Caco-2 (cell line): ENCODE data around the gene GSTK1. TPM values are rescaled to one million over a fixed set of nuclear protein-coding genes. Genes with fewer than 3 reads are reported as not detected.

Experiments used
- BruUV-seq: library from RNA; stranded (reverse); fragments of 400-500 nt; replicated peaks from 2 replicates; lab custom pipeline; 2021; lab: Mats Ljungman, UMichigan
- CTCF ChIA-PET: fragments of 300-600 bp; sonication (Branson Sonifier 250); formaldehyde crosslinking; loops from one replicate; lab custom pipeline; 2022; ENCODE audit warnings: antibody characterized with exemption; lab: Charles Lee
- POLR2A ChIA-PET: fragments of 300-600 bp; sonication (Branson Sonifier 250); formaldehyde crosslinking; loops from one replicate; lab custom pipeline; 2022; ENCODE audit warnings: antibody characterized with exemption; lab: Charles Lee
- DNase-seq, 2 experiments: peaks; one replicate each; pipeline versions ENCODE4 v3.0.0 to v3.0.0-alpha.2; 2020 to 2022
- H3K27me3 ChIP-seq: replicated peaks from 2 replicates; pipeline ENCODE4 v1.6.0; 2011; ENCODE audit warnings: low read length; ENCODE audit not compliant: control insufficient read depth, insufficient read depth
- H3K36me3 ChIP-seq: 2 replicates; pipeline ENCODE4 v1.5.1; 2011; ENCODE audit warnings: low read length; ENCODE audit not compliant: control insufficient read depth, insufficient read depth
- H3K4me1 ChIP-seq: fragments of 250-450 bp; sonication (Bioruptor Pico); 2 replicates; pipeline ENCODE4 v1.5.1; 2020; ENCODE audit warnings: mild to moderate bottlenecking
- H3K4me3 ChIP-seq: 2 replicates; pipeline ENCODE4 v1.5.1; 2011; ENCODE audit warnings: low read depth, mild to moderate bottlenecking, control low read depth, low read length
- H3K9me3 ChIP-seq: fragments of 250-450 bp; sonication (Bioruptor Pico); 2 replicates; pipeline ENCODE4 v1.5.1; 2020; ENCODE audit warnings: mild to moderate bottlenecking, moderate library complexity
- H3K27ac Mint-ChIP-seq: one replicate; pipeline ENCODE4 v1.8.0; 2022; ENCODE audit warnings: mixed read lengths; ENCODE audit not compliant: unreplicated experiment
- H3K27me3 Mint-ChIP-seq: one replicate; pipeline ENCODE4 v1.8.0; 2022; ENCODE audit warnings: mixed read lengths; ENCODE audit not compliant: insufficient read depth, unreplicated experiment
- H3K36me3 Mint-ChIP-seq: one replicate; pipeline ENCODE4 v1.8.0; 2022; ENCODE audit warnings: mild to moderate bottlenecking, mixed read lengths; ENCODE audit not compliant: insufficient read depth, unreplicated experiment
- H3K4me1 Mint-ChIP-seq: one replicate; pipeline ENCODE4 v1.8.0; 2022; ENCODE audit warnings: low read depth, mixed read lengths; ENCODE audit not compliant: unreplicated experiment
- H3K4me3 Mint-ChIP-seq: one replicate; pipeline ENCODE4 v1.8.0; 2022; ENCODE audit warnings: mild to moderate bottlenecking, moderate library complexity, mixed read lengths; ENCODE audit not compliant: unreplicated experiment
- H3K9me3 Mint-ChIP-seq: one replicate; pipeline ENCODE4 v1.8.0; 2022; ENCODE audit warnings: mixed read lengths; ENCODE audit not compliant: unreplicated experiment
- CTCF ChIP-seq, 2 experiments: fragments of 200-600 bp in 1 of 2; IDR thresholded peaks; 1 replicate in 1 of 2; 2 replicates in 1 of 2; pipeline versions ENCODE4 v1.5.1 to v1.8.0; 2011 to 2022; ENCODE audit warnings: antibody characterized with exemption in 1 of 2, control low read depth in 1 of 2, inconsistent platforms in 1 of 2, low read depth in 1 of 2, low read length in 1 of 2, mild to moderate bottlenecking in 1 of 2, moderate library complexity in 1 of 2; ENCODE audit not compliant: insufficient read depth in 1 of 2, severe bottlenecking in 1 of 2, unreplicated experiment in 1 of 2
- intact Hi-C: fragments of 100-400 bp; cut with micrococcal nuclease; formaldehyde crosslinking; loops from one replicate; pipeline ENCODE4 v1.10.0; 2022; ENCODE audit not compliant: unreplicated experiment
- total RNA-seq: library from RNA; stranded (reverse); gene quantifications from 2 replicates; pipeline ENCODE4 v1.2.3, GENCODE V29; 2022

Gene GSTK1
- total RNA-seq, 1 experiment from 2014 or later, result 134 TPM

GRCh38 chr7:143229054-143229790, 34.0 kb upstream of the GSTK1 start:
- CTCF ChIA-PET, result interaction anchor here (1.0 kb wide), 1 partner anchor 14 kb away, joined by 4 read pairs; no protein-coding TSS in a partner anchor
- intact Hi-C loops, result loop anchor here (5.0 kb wide), 1 partner anchor 858 kb away; the partner anchor contains the start of gene OR2A12
- no peaks in the 10 kb centered on the region for H3K27me3 Mint-ChIP-seq

GRCh38 chr7:143230602-143231457, 32.4 kb upstream of the GSTK1 start:
- Histone ChIP-seq H3K4me1 (no peaks in the 10 kb centered on the region), H3K36me3 (no peaks in the 10 kb centered on the region), H3K27me3 (no peaks in the 10 kb centered on the region), H3K9me3 (no peaks in the 10 kb centered on the region), H3K4me3 (no peak overlapping the region)
- no peaks in the 10 kb centered on the region for H3K4me1 Mint-ChIP-seq
- CTCF ChIA-PET, result no interaction called here
- intact Hi-C loops, result no loop called here
- no peaks in the 10 kb centered on the region for H3K36me3 Mint-ChIP-seq
- peaks cover 9% of the 10 kb centered on the region for H3K9me3 Mint-ChIP-seq
- POLR2A ChIA-PET, result no interaction called here
- TF ChIP-seq CTCF (IDR thresholded peaks at IDR 0.05; ENCODE audit: insufficient read depth in 1 of 2, low read depth in 1 of 2, low read length in 1 of 2, severe bottlenecking in 1 of 2, unreplicated experiment in 1 of 2), result no peak
- BruUV-seq, result no TSS peak
- DNase-seq, result no peak
- H3K27ac Mint-ChIP-seq, result no peak overlapping the region
- peaks cover 6% of the 10 kb centered on the region for H3K27me3 Mint-ChIP-seq
- H3K4me3 Mint-ChIP-seq, result no peak overlapping the region

More at GRCh38 chr7:143229054-143229790, 34.0 kb upstream of the GSTK1 start:
- Mint-ChIP-seq H3K27ac (no peak overlapping the region), H3K4me3 (no peak overlapping the region), H3K4me1 (no peaks in the 10 kb centered on the region), H3K36me3 (no peaks in the 10 kb centered on the region), H3K9me3 (no peaks in the 10 kb centered on the region)
- Histone ChIP-seq H3K36me3 (no peaks in the 10 kb centered on the region), H3K4me3 (no peak overlapping the region), H3K27me3 (no peaks in the 10 kb centered on the region), H3K9me3 (no peaks in the 10 kb centered on the region), H3K4me1 (no peaks in the 10 kb centered on the region)
- no peak for TF ChIP-seq CTCF (IDR thresholded peaks at IDR 0.05; ENCODE audit: insufficient read depth in 1 of 2, low read depth in 1 of 2, low read length in 1 of 2, severe bottlenecking in 1 of 2, unreplicated experiment in 1 of 2)
- no TSS peak for BruUV-seq
- DNase-seq, result no peak
- POLR2A ChIA-PET, result no interaction called here

GRCh38 chr7:143233816-143234532, 29.3 kb upstream of the GSTK1 start:
- Histone ChIP-seq H3K27me3 (no peaks in the 10 kb centered on the region), H3K36me3 (no peaks in the 10 kb centered on the region), H3K9me3 (no peaks in the 10 kb centered on the region; the same call in 1 of the 2 replicates), H3K4me1 (no peaks in the 10 kb centered on the region), H3K4me3 (no peak overlapping the region)
- Mint-ChIP-seq H3K36me3 (no peaks in the 10 kb centered on the region), H3K9me3 (peaks cover 26% of the 10 kb centered on the region), H3K4me1 (no peaks in the 10 kb centered on the region), H3K27ac (no peak overlapping the region), H3K27me3 (peaks cover 13% of the 10 kb centered on the region), H3K4me3 (no peak overlapping the region)
- BruUV-seq, result no TSS peak
- DNase-seq, result no peak
- POLR2A ChIA-PET, result no interaction called here
- intact Hi-C loops, result no loop called here
- CTCF ChIA-PET, result no interaction called here
- no peak for TF ChIP-seq CTCF (IDR thresholded peaks at IDR 0.05; ENCODE audit: insufficient read depth in 1 of 2, low read depth in 1 of 2, low read length in 1 of 2, severe bottlenecking in 1 of 2, unreplicated experiment in 1 of 2)
